Endothelial cell of umbilical vein (primary cell): ENCODE data around the gene HOMER1. TPM values are rescaled to one million over a fixed set of nuclear protein-coding genes. Genes with fewer than 3 reads are reported as not detected.
A peak's percentile ranks its signal among the peaks of the same experiment; 100 is the strongest.

Experiments used
- BruUV-seq: library from RNA; stranded (reverse); fragments of 400-500 nt; replicated peaks from 2 replicates; lab custom pipeline; 2021; lab: Mats Ljungman, UMichigan
- CTCF ChIA-PET: fragments of 300-600, 350-600 bp; sonication (Branson Sonifier 250); formaldehyde crosslinking; loops from one replicate; lab custom pipeline; 2021; ENCODE audit warnings: antibody characterized with exemption, inconsistent platforms; lab: Charles Lee
- POLR2A ChIA-PET: fragments of 300-600, 350-600 bp; sonication (Branson Sonifier 250); formaldehyde crosslinking; loops from one replicate; lab custom pipeline; 2021; ENCODE audit warnings: antibody characterized with exemption, inconsistent platforms; lab: Charles Lee
- DNase-seq: peaks from one replicate; pipeline ENCODE4 v3.0.0-alpha.2; 2011; ENCODE audit warnings: low read depth, low spot score
- FAIRE-seq: peaks from 2 replicates; lab custom pipeline; 2011; peaks lifted over from hg19 to GRCh38; lab: Jason Lieb, UNC
- H2AFZ ChIP-seq: 2 replicates; pipeline ENCODE4 v1.6.0; 2012; ENCODE audit warnings: low read depth, low read length, control low read depth, inconsistent platforms
- H3K27ac ChIP-seq: 2 replicates; pipeline ENCODE4 v1.5.1; 2011; ENCODE audit warnings: low read depth, mild to moderate bottlenecking, control low read depth, low read length, moderate library complexity; ENCODE audit not compliant: insufficient read depth
- H3K27me3 ChIP-seq, 2 experiments: 2 replicates each; pipeline versions ENCODE4 v1.6.0 to v1.6.1; 2011; ENCODE audit warnings: low read length in 2 of 2, mixed read lengths in 1 of 2; ENCODE audit not compliant: control insufficient read depth in 2 of 2, insufficient read depth in 2 of 2
- H3K36me3 ChIP-seq, 2 experiments: 2 replicates in 1 of 2; 3 replicates in 1 of 2; pipeline ENCODE4 v1.5.1; 2011; ENCODE audit warnings: low read length in 2 of 2, mild to moderate bottlenecking in 1 of 2, moderate library complexity in 1 of 2; ENCODE audit not compliant: control insufficient read depth in 2 of 2, insufficient read depth in 2 of 2; ENCODE audit errors: extremely low read depth in 1 of 2
- H3K4me1 ChIP-seq: 3 replicates; pipeline ENCODE4 v1.5.1; 2011; ENCODE audit warnings: mild to moderate bottlenecking, low read length; ENCODE audit not compliant: control insufficient read depth, insufficient read depth; ENCODE audit errors: extremely low read depth
- H3K4me2 ChIP-seq: 2 replicates; pipeline ENCODE4 v1.6.1; 2011; ENCODE audit warnings: low read length, control low read depth, mixed read lengths; ENCODE audit not compliant: insufficient read depth
- H3K4me3 ChIP-seq, 3 experiments: fragments of 200-600 bp in 1 of 3; sonication (generic), shearing (Covaris generic) in 1 of 3; replicated peaks in 1 of 3; 2 replicates each; pipeline ENCODE4 v1.5.1; 2011 to 2016; ENCODE audit warnings: control low read depth in 3 of 3, low read length in 3 of 3, mild to moderate bottlenecking in 2 of 3, inconsistent platforms in 1 of 3, low read depth in 1 of 3, moderate library complexity in 1 of 3; ENCODE audit not compliant: insufficient read depth in 1 of 3
- H3K79me2 ChIP-seq: 2 replicates; pipeline ENCODE4 v1.6.0; 2012; ENCODE audit warnings: low read length, inconsistent platforms; ENCODE audit not compliant: control insufficient read depth, insufficient read depth
- H3K9ac ChIP-seq: replicated peaks from 2 replicates; pipeline ENCODE3; 2011; ENCODE audit warnings: low read length, control low read depth; ENCODE audit not compliant: insufficient read depth; ENCODE audit errors: extremely low read depth
- H3K9me1 ChIP-seq: replicated peaks from 3 replicates; pipeline ENCODE4 v1.6.0; 2011; ENCODE audit warnings: mild to moderate bottlenecking, low read length; ENCODE audit not compliant: control insufficient read depth, insufficient read depth; ENCODE audit errors: extremely low read depth
- H3K9me3 ChIP-seq: replicated peaks from 2 replicates; pipeline ENCODE4 v1.5.1; 2012; ENCODE audit warnings: low read length, inconsistent platforms; ENCODE audit not compliant: control insufficient read depth, insufficient read depth
- H4K20me1 ChIP-seq: replicated peaks from 2 replicates; pipeline ENCODE3; 2011; ENCODE audit warnings: mild to moderate bottlenecking, low read length; ENCODE audit not compliant: control insufficient read depth, insufficient read depth; ENCODE audit errors: extremely low read depth
- EZH2 ChIP-seq: IDR thresholded peaks from 2 replicates; pipeline ENCODE4 v1.6.1; 2012; ENCODE audit warnings: borderline replicate concordance, low read depth, mild to moderate bottlenecking, moderate library complexity, low read length, inconsistent platforms; ENCODE audit not compliant: severe bottlenecking
- GATA2 ChIP-seq: IDR thresholded peaks from 2 replicates; pipeline ENCODE4 v1.7.0; 2011; ENCODE audit warnings: low read depth, mild to moderate bottlenecking, moderate library complexity, mixed read lengths, low read length; ENCODE audit not compliant: insufficient read length, insufficient read depth
- JUN ChIP-seq: IDR thresholded peaks from 2 replicates; pipeline ENCODE4 v1.6.1; 2011; ENCODE audit warnings: borderline replicate concordance, low read depth; ENCODE audit not compliant: insufficient read length, insufficient read depth
- MYC ChIP-seq: IDR thresholded peaks from one replicate; pipeline ENCODE4 v1.6.1; 2011; ENCODE audit warnings: mild to moderate bottlenecking, low read depth, low read length
- dilution Hi-C: fragments of 300-500 bp; cut with MboI; formaldehyde crosslinking; loops from one replicate; pipeline ENCODE4 v1.15.0; 2019; ENCODE audit warnings: low sequenced_read_pairs; ENCODE audit not compliant: extremely low pct_ligation_motif_present
- intact Hi-C: fragments of 100-400 bp; cut with micrococcal nuclease; formaldehyde crosslinking; loops from one replicate; pipeline ENCODE4 v1.10.0; 2022
- polyA plus RNA-seq, 4 experiments: library from polyadenylated mRNA; depleted of rRNA in 3 of 4; stranded (reverse) in 3 of 4; unstranded in 1 of 4; fragments of >200 nt; gene quantifications; 2 replicates each; pipeline versions ENCODE4 v1.2.1 to v1.2.3, GENCODE V29; 2011 to 2012; ENCODE audit warnings: missing spikeins in 1 of 4
- total RNA-seq: library from RNA; stranded (reverse); gene quantifications from 2 replicates; pipeline ENCODE4 v1.2.3, GENCODE V29; 2021
- TF ChIP-seq, protein P1 (sequence below): IDR thresholded peaks from 2 replicates; pipeline ENCODE4 v1.6.1; 2011; ENCODE audit not compliant: insufficient read depth, insufficient read length

HOMER1 gene
- total and polyA plus RNA-seq, 2 donors (not counting 3 experiments of a cell fraction or from before 2014, with no cell fraction given) = 0.57 to 3.9 TPM

- H3K4me1 ChIP-seq = peaks cover 22% of the 10 kb centered on the region
- DNase-seq (no peak), FAIRE-seq (no peak)
- H3K36me3 ChIP-seq = no peaks in the 10 kb centered on the region
- H3K27ac ChIP-seq = no peak overlapping the region
- peaks cover 0 to 2% of the 10 kb centered on the region in 2 experiments for H3K27me3 ChIP-seq
- no peak overlapping the region for H3K9ac ChIP-seq
- no peaks in the 10 kb centered on the region for H3K79me2 ChIP-seq
- CTCF ChIA-PET = interaction anchor here (1.7 kb wide), 1 partner anchor 14 kb away, joined by 7 read pairs; no protein-coding TSS in a partner anchor
- no peak overlapping the region for H3K4me2 ChIP-seq
- no peaks in the 10 kb centered on the region for H3K9me3 ChIP-seq
- no peaks in the 10 kb centered on the region for H4K20me1 ChIP-seq
- no peaks in the 10 kb centered on the region for H3K9me1 ChIP-seq
- no peak overlapping the region for H2AFZ ChIP-seq
- intact Hi-C loops (no loop called here), dilution Hi-C loops (no loop called here)
- no TSS peak for BruUV-seq
- no peak overlapping the region for H3K4me3 ChIP-seq
- TF ChIP-seq JUN (no peak), GATA2 (no peak)
- POLR2A ChIA-PET = no interaction called here
These were observed 5.6 kb downstream of the HOMER1 start for GRCh38 chr5:79508354-79508753.

DNA sequence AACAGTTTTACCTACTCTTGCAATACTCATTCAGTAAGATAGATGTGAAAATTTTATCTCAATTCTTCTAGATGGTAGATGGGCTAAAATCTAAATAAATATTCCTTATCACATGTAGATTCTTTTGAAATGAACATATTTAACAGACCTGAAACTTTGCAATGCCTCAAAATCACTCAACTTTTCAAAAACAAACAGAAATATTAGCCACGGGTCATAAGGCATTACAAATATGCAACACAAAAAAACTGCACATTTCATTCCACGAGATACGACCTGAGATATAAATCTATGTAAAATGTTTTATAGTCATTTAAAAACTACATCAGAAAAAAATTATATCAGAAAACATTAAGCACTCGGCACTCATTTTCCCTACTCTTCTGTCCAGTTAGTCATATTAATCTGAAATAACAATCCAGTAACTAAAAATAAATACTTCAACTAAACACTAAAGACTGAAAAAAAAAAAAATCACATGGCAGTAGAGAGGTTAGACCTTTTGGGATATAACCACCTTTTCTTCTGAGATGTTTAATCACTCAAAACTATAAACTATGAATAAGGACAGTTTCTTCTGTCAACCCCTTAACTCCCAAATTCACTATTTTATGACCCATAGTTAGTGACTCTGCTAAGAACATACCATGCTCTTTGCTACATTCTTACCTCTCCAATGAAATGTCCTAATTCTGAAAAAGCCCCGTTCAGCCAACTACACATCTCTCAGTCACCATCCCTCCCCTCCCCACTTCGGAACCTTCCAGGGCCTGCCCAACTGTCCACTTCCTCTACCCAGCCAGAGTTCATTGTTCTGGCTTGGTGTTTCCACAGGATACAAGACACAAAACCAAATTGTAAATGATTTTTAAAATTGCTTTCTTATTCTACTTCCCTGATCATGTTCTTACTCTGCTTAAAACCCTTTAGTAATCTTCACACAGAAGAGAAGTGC is 6.4 kb downstream of the HOMER1 start:
- Histone ChIP-seq H4K20me1 (no peaks in the 10 kb centered on the region), H3K4me3 (no peak overlapping the region), H3K9ac (no peak overlapping the region), H3K27me3 (peaks cover 0 to 2% of the 10 kb centered on the region in 2 experiments), H3K4me1 (peaks cover 16% of the 10 kb centered on the region), H3K27ac (no peak overlapping the region), H3K36me3 (no peaks in the 10 kb centered on the region), H3K4me2 (peak overlapping the region; percentile 17), H3K9me1 (no peaks in the 10 kb centered on the region), H3K79me2 (no peaks in the 10 kb centered on the region), H3K9me3 (no peaks in the 10 kb centered on the region), H2AFZ (peak overlapping the region; percentile 26)
- peak; percentile 14 for DNase-seq
- no TSS peak for BruUV-seq
- POLR2A ChIA-PET = no interaction called here
- FAIRE-seq = no peak
- CTCF ChIA-PET = interaction anchor here (0.7 to 1.7 kb wide), 2 partner anchors 14 to 1243 kb away, joined by 4 to 7 read pairs; no protein-coding TSS in a partner anchor
- intact Hi-C loops = no loop called here
- TF ChIP-seq EZH2 (no peak), JUN (no peak), GATA2 (no peak), MYC (no peak)
- TF ChIP-seq, protein P1, sequence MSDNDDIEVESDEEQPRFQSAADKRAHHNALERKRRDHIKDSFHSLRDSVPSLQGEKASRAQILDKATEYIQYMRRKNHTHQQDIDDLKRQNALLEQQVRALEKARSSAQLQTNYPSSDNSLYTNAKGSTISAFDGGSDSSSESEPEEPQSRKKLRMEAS = no peak
- dilution Hi-C loops = no loop called here
